Hematopoietic multipotent progenitor cell treated with erythropoietin and hydrocortisone succinate and interleukin-3 and kit ligand, for 6 days (in vitro differentiated cells): ENCODE data around the gene SIGLEC7.
A peak's percentile ranks its signal among the peaks of the same experiment; 100 is the strongest.

Source experiments
- DNase-seq: peaks from one replicate; pipeline ENCODE4 v3.0.0-alpha.2; 2015

The SIGLEC7 gene

GRCh38 chr19:51173681-51174080 lies 31.6 kb downstream of the SIGLEC7 start:
- DNase-seq = no peak

- DNase-seq = no peak
Observed at GRCh38 chr19:51179256-51179655, 37.2 kb downstream of the SIGLEC7 start.

GRCh38 chr19:51181377-51181912 lies 39.3 kb downstream of the SIGLEC7 start:
- no peak for DNase-seq

GRCh38 chr19:51181913-51182419 lies 39.9 kb downstream of the SIGLEC7 start:
- peak; percentile 59 for DNase-seq

- no peak for DNase-seq
Observed at GRCh38 chr19:51183629-51184028, 41.5 kb downstream of the SIGLEC7 start.

- no peak for DNase-seq
Observed at GRCh38 chr19:51185069-51185867, 43.2 kb downstream of the SIGLEC7 start.

- no peak for DNase-seq
Observed at GRCh38 chr19:51185868-51186215, 43.7 kb downstream of the SIGLEC7 start.

- no peak for DNase-seq
Observed at GRCh38 chr19:51186323-51186722, 44.2 kb downstream of the SIGLEC7 start.

- DNase-seq = no peak
Observed at GRCh38 chr19:51187395-51188226, 45.5 kb downstream of the SIGLEC7 start.

GRCh38 chr19:51188227-51188559 lies 46.1 kb downstream of the SIGLEC7 start:
- DNase-seq = no peak

GRCh38 chr19:51192689-51193088 lies 50.6 kb downstream of the SIGLEC7 start:
- no peak for DNase-seq

- DNase-seq = no peak
Observed at GRCh38 chr19:51194527-51195315, 52.6 kb downstream of the SIGLEC7 start.

GRCh38 chr19:51195316-51195586 lies 53.1 kb downstream of the SIGLEC7 start:
- no peak for DNase-seq

GRCh38 chr19:51195616-51196015 lies 53.5 kb downstream of the SIGLEC7 start:
- no peak for DNase-seq

GRCh38 chr19:51196181-51196580 lies 54.1 kb downstream of the SIGLEC7 start:
- no peak for DNase-seq

GRCh38 chr19:51198641-51199040 lies 56.5 kb downstream of the SIGLEC7 start:
- DNase-seq = no peak

- no peak for DNase-seq
Observed at GRCh38 chr19:51200071-51200666, 58.1 kb downstream of the SIGLEC7 start.

GRCh38 chr19:51201712-51202111 lies 59.6 kb downstream of the SIGLEC7 start:
- DNase-seq = no peak
